Measurements from ENCODE around the gene RSRC1.

- TF ChIP-seq CTCF (IDR thresholded peaks at IDR 0.05) (no peak), POLR2A (IDR thresholded peaks at IDR 0.05) (no peak)
These were observed 16.4 kb upstream of the RSRC1 start for GRCh38 chr3:158093526-158093925.
